HG03520 (cell line): ENCODE data around the gene TIMM8A.

Source experiments
- ATAC-seq: cut with Tn5 transposase; IDR thresholded peaks from one replicate; pipeline ENCODE4 v1.9.1; 2021; ENCODE audit warnings: mild to moderate bottlenecking, moderate library complexity; ENCODE audit not compliant: unreplicated experiment

The TIMM8A gene, protein sequence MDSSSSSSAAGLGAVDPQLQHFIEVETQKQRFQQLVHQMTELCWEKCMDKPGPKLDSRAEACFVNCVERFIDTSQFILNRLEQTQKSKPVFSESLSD

GRCh38 chrX:101348452-101349192 is at the start of gene TIMM8A:
TSS of gene TIMM8A (minus strand) at chrX:101348742. CDS start at chrX:101348664, 78 bp downstream.
- peak; percentile 92 for ATAC-seq

- ATAC-seq = no peak
These were observed 49.2 kb upstream of the TIMM8A start for GRCh38 chrX:101397779-101398178.

DNA sequence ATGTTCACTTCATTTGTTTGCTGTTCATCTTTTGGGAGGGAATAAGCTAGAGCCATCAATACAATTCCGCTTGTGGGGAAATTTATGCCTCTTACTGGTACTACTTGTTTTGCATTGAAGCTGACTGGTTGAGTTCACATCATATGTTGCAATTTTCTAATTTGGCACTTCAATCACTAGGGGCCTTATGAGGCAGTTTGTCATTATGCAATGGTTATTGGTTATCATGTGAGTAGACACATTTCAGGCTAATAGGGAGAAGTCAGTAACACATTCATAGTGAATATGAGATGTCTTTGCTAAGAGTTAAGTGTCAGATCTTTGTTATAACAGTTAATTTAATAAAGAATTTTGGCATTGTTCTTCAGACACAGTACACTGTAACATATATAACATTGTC is 47.2 kb upstream of the TIMM8A start:
- ATAC-seq = no peak

DNA sequence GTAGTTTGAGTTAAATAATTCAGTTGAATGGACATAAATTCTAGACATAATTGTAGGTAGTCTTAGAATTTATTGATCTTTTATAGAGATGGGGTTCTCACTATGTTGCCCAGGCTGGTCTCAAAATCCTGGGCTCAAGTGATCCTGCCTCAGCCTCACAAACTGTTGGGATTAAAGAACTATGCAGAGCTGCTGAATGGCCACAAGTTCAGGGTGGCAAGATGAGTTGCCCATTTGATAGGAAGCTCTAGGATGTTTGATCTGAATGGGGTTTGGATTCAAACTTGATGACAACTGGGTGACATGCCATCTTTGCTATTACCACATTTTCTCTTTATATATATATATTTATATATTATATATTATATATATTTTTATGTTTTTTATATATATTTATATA is 45.8 kb upstream of the TIMM8A start:
- no peak for ATAC-seq

GRCh38 chrX:101393530-101394305 is 45.2 kb upstream of the TIMM8A start:
- ATAC-seq = no peak

DNA sequence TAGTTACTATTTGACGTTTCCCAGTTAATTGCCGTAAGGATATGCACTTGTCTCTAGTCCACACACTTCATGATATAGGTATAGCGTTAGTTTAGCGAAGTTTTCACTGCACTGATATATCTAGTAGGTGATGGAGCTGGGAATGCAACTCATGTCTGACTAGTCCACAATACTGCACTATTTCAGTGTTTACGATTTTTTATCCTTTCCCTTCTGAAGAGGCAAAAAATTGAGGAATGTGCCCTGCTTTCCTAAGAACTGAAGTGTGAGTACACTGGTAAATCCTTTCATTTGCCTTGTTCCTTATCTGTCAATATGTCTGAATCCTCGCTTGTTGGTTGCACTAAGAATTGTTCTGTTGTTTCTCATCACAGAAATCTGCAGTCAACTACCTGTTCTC is 43.3 kb upstream of the TIMM8A start:
- no peak for ATAC-seq

DNA sequence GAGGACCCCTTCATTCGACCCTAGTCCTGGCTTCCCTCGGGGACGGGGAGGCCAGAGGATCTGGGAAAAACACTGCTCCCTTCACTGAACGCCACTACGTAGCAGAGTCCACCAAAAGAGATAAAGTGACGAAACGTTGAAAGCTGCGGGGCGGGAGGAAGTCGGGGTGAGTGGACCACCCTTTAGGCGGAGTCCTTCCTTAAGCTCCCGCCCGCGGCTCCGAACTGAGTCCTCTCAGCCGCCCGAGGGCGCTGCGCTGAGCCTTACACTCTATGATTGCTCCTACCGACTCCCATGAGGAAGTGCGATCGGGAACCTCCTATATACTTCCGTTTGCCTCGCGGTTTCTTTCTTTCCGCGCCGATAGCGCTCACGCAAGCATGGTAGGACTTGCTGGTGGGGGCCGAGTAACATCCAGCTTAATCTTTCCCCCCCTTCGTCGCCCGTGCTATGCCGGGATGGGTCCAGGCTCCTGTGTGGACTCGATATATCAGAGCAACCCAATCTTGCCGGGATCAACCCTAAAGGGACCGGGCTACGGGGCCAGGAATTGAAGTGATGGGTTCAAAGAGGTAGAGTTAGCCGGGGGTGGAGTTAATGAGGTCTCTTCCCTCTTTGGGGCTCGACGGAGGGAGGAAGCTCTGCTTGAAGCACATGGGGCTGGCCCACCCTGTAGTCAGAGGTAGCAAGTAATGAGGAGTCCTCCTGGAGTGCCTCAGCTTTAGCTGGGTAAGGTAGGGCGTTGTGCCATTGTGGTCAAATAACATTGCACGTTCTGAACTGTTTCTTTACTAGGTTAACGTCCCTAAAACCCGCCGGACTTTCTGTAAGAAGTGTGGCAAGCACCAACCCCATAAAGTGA is 42.4 kb upstream of the TIMM8A start, which contains the start of gene RPL36A:
Gene RPL36A, plus strand, starts transcription at position 348 of the 862 bp plus-strand sequence. Its CDS starts 33 bp downstream, at position 381.
- ATAC-seq = peak; percentile 67

GRCh38 chrX:101388604-101389003 is 40.1 kb upstream of the TIMM8A start:
- no peak for ATAC-seq

- no peak for ATAC-seq
These were observed 38.0 kb upstream of the TIMM8A start for GRCh38 chrX:101386542-101386885.

DNA sequence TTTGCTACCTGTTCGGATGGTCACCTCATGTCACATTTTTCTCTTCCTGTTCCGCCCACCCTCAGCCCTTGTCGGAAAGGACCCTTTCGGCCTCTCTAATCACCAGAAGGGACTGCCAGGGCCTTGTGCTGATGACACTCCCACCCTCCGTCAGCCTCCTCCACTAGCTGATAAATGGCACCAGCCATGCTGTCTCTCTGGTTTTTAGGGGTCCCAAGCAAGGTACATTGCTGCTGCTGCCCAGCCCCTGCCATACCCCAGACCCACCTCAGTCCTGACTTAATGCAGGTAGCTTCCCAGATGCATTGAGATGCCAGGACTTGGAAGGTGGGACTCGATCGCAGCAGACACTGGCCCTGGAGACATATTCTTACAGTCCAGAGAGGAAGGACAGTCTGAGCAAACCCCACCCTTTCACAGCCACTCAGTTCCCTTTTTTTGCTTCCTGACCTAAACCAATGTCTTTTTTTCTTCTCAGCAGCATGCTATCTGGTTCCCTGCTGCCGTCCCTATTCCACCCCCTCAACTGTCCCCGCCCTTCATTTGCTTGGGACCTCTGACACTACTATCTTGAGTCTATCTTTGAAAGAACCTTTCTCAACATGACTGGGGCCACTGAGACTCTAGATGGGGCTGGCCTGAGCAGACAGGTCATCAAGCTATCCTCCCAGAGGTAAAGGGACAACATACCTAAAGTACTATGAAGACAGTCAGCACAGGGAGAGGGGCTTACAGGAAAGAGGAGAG is 37.4 kb upstream of the TIMM8A start, which contains the start of gene BTK:
Gene BTK, minus strand, starts transcription at position 397 of the 747 bp plus-strand sequence. CDS start 10,907 bp downstream, outside the sequence.
- ATAC-seq = peak; percentile 62

GRCh38 chrX:101385026-101385684 is 36.6 kb upstream of the TIMM8A start:
- ATAC-seq = no peak

DNA sequence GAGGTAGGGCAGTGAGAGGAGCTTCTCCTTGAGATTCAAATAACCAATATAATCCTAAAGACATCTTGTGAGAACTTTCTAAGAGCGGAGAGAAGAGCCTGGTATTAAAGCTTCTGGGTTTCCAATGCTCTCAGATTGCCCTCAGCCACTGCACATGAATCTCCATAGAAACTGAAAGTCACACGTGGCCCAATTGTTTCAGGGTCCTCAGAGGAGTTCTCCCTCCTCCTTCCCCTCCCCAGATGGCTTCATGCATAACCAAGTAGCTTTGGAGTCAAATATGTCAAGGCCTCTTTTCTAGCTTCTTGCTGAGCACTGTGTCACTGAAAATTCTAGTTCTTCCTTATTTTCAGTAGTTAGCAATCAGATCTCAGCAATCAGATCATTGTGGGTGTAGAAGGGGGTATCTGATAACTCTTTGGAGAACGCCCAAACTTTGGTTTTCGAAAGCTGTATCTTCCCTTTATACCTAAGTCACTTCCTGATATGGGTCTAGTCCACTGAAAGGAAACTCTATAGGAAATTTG is 35.2 kb upstream of the TIMM8A start:
- ATAC-seq = peak; percentile 57

GRCh38 chrX:101377547-101377946 is 29.0 kb upstream of the TIMM8A start:
- no peak for ATAC-seq

- ATAC-seq = peak; percentile 69
These were observed 22.5 kb upstream of the TIMM8A start for GRCh38 chrX:101370888-101371504.

DNA sequence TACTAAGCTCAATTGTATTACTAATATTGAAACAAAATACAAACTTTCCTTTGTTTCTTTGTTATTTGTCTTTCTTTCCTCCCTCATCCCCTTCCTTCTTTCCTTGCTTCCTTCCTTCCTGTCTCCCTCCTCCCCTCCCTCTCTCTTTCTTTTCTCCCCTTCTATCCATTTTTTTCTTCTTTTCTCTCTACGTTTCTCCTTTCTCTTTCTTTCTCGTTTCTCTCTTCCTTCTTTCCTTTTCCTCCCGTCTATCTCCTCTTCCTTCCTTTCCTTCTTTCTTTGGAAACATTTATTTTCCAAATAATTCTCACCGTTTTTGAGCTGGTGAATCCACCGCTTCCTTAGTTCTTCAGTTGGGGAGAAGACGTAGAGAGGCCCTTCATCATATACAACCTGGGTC is 21.1 kb upstream of the TIMM8A start:
- no peak for ATAC-seq

DNA sequence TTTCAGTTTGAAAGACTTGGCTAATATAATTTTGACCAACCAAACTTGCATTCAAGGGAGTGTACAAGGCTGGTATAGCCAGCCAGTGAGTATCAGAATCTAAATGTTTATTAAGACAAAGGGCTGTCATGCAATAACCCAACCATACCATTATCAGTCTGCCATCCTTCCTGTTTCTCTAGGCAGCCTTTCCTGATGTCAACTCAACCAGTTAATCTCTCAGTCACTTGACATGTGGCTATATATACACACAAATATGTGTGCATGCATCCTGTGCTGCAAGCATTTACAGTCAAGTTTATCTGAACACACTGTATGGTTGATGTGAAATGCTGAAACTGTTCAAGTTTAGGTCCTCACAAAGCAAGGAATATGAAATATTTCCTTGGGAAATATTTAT is 20.3 kb upstream of the TIMM8A start:
- ATAC-seq = no peak

- ATAC-seq = no peak
These were observed 16.8 kb upstream of the TIMM8A start for GRCh38 chrX:101365301-101365795.

DNA sequence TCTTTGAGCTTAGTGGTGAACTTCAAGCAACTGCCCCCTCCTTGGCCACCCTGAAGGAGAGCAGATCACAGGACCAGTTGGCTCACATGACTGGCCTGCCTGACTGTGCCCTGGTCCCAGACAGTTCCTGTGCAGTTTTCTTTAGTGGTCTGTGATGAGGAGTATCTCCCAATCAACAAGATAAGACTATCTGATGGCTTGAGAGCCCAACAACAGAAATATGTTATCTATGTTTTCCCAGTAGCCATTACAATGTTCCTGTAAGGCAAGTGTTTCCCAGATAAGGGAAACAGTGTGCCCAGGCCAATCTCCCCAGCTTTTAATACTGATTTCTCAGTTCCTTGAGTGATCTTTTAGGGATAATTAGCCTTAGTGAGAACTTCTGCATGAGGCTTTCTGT is 14.2 kb upstream of the TIMM8A start:
- ATAC-seq = no peak

- no peak for ATAC-seq
These were observed 13.6 kb upstream of the TIMM8A start for GRCh38 chrX:101362116-101362515.
